ENCODE data around the gene MYOCD.

MYOCD gene

GRCh38 chr17:12736526-12736925 lies 70.8 kb downstream of the MYOCD start:
- DNase-seq (ENCODE audit: low read depth, low spot score): no peak
- Histone ChIP-seq H3K27me3 (ENCODE audit: insufficient read depth, insufficient read length) (no peaks in the 10 kb centered on the region), H3K36me3 (ENCODE audit: insufficient read depth, insufficient read length, low read length) (peaks cover 5% of the 10 kb centered on the region), H3K9me3 (ENCODE audit: insufficient read depth, low read length) (no peaks in the 10 kb centered on the region), H3K4me1 (ENCODE audit: insufficient read depth, insufficient read length) (peaks cover 2% of the 10 kb centered on the region), H3K4me3 (ENCODE audit: insufficient read length, low read depth) (no peak overlapping the region), H3K9ac (ENCODE audit: insufficient read length, low read depth) (no peak overlapping the region)
- no peak for TF ChIP-seq SUZ12 (IDR thresholded peaks at IDR 0.05; ENCODE audit: extremely low read depth, insufficient read depth, insufficient read length)
- no peak for TF ChIP-seq YY1 (IDR thresholded peaks at IDR 0.05; ENCODE audit: insufficient read depth, insufficient read length)
- no peak for TF ChIP-seq ZNF274 (IDR thresholded peaks at IDR 0.05; ENCODE audit: low read depth, low read length)

- H3K36me3 ChIP-seq (ENCODE audit: insufficient read depth, insufficient read length, low read length): peaks cover 5% of the 10 kb centered on the region
- no peak overlapping the region for H3K4me3 ChIP-seq (ENCODE audit: insufficient read length, low read depth)
- H3K4me1 ChIP-seq (ENCODE audit: insufficient read depth, insufficient read length): peaks cover 2% of the 10 kb centered on the region
- H3K9ac ChIP-seq (ENCODE audit: insufficient read length, low read depth): no peak overlapping the region
- DNase-seq (ENCODE audit: low read depth, low spot score): no peak
- H3K9me3 ChIP-seq (ENCODE audit: insufficient read depth, low read length): no peaks in the 10 kb centered on the region
- no peak for TF ChIP-seq YY1 (IDR thresholded peaks at IDR 0.05; ENCODE audit: insufficient read depth, insufficient read length)
- no peak for TF ChIP-seq ZNF274 (IDR thresholded peaks at IDR 0.05; ENCODE audit: low read depth, low read length)
- TF ChIP-seq SUZ12 (IDR thresholded peaks at IDR 0.05; ENCODE audit: extremely low read depth, insufficient read depth, insufficient read length): no peak
- no peaks in the 10 kb centered on the region for H3K27me3 ChIP-seq (ENCODE audit: insufficient read depth, insufficient read length)
Measured at GRCh38 chr17:12737740-12738469, 72.2 kb downstream of the MYOCD start.

- H3K4me1 ChIP-seq (ENCODE audit: insufficient read depth, insufficient read length): peaks cover 2% of the 10 kb centered on the region
- no peaks in the 10 kb centered on the region for H3K9me3 ChIP-seq (ENCODE audit: insufficient read depth, low read length)
- H3K9ac ChIP-seq (ENCODE audit: insufficient read length, low read depth): no peak overlapping the region
- no peaks in the 10 kb centered on the region for H3K27me3 ChIP-seq (ENCODE audit: insufficient read depth, insufficient read length)
- TF ChIP-seq YY1 (IDR thresholded peaks at IDR 0.05; ENCODE audit: insufficient read depth, insufficient read length) (no peak), ZNF274 (IDR thresholded peaks at IDR 0.05; ENCODE audit: low read depth, low read length) (no peak)
- no peak for DNase-seq (ENCODE audit: low read depth, low spot score)
- H3K36me3 ChIP-seq (ENCODE audit: insufficient read depth, insufficient read length, low read length): peaks cover 5% of the 10 kb centered on the region
- H3K4me3 ChIP-seq (ENCODE audit: insufficient read length, low read depth): no peak overlapping the region
Measured at GRCh38 chr17:12738624-12739023, 72.9 kb downstream of the MYOCD start.

GRCh38 chr17:12739500-12739899 lies 73.8 kb downstream of the MYOCD start:
- peaks cover 5% of the 10 kb centered on the region for H3K36me3 ChIP-seq (ENCODE audit: insufficient read depth, insufficient read length, low read length)
- no peaks in the 10 kb centered on the region for H3K27me3 ChIP-seq (ENCODE audit: insufficient read depth, insufficient read length)
- TF ChIP-seq YY1 (IDR thresholded peaks at IDR 0.05; ENCODE audit: insufficient read depth, insufficient read length) (no peak), ZNF274 (IDR thresholded peaks at IDR 0.05; ENCODE audit: low read depth, low read length) (no peak), SUZ12 (IDR thresholded peaks at IDR 0.05; ENCODE audit: extremely low read depth, insufficient read depth, insufficient read length) (no peak)
- peaks cover 2% of the 10 kb centered on the region for H3K4me1 ChIP-seq (ENCODE audit: insufficient read depth, insufficient read length)
- no peak overlapping the region for H3K9ac ChIP-seq (ENCODE audit: insufficient read length, low read depth)
- no peak for DNase-seq (ENCODE audit: low read depth, low spot score)
- H3K9me3 ChIP-seq (ENCODE audit: insufficient read depth, low read length): no peaks in the 10 kb centered on the region
- no peak overlapping the region for H3K4me3 ChIP-seq (ENCODE audit: insufficient read length, low read depth)

GRCh38 chr17:12743046-12743445 lies 77.4 kb downstream of the MYOCD start:
- no peak overlapping the region for H3K4me3 ChIP-seq (ENCODE audit: insufficient read length, low read depth)
- H3K9me3 ChIP-seq (ENCODE audit: insufficient read depth, low read length): no peaks in the 10 kb centered on the region
- peaks cover 2% of the 10 kb centered on the region for H3K4me1 ChIP-seq (ENCODE audit: insufficient read depth, insufficient read length)
- no peak overlapping the region for H3K9ac ChIP-seq (ENCODE audit: insufficient read length, low read depth)
- H3K27me3 ChIP-seq (ENCODE audit: insufficient read depth, insufficient read length): no peaks in the 10 kb centered on the region
- no peak for TF ChIP-seq ZNF274 (IDR thresholded peaks at IDR 0.05; ENCODE audit: low read depth, low read length)
- TF ChIP-seq YY1 (IDR thresholded peaks at IDR 0.05; ENCODE audit: insufficient read depth, insufficient read length): no peak
- TF ChIP-seq SUZ12 (IDR thresholded peaks at IDR 0.05; ENCODE audit: extremely low read depth, insufficient read depth, insufficient read length): no peak
- no peak for DNase-seq (ENCODE audit: low read depth, low spot score)
- H3K36me3 ChIP-seq (ENCODE audit: insufficient read depth, insufficient read length, low read length): peaks cover 5% of the 10 kb centered on the region

- H3K9ac ChIP-seq (ENCODE audit: insufficient read length, low read depth): no peak overlapping the region
- DNase-seq (ENCODE audit: low read depth, low spot score): no peak
- no peak for TF ChIP-seq YY1 (IDR thresholded peaks at IDR 0.05; ENCODE audit: insufficient read depth, insufficient read length)
- no peak for TF ChIP-seq SUZ12 (IDR thresholded peaks at IDR 0.05; ENCODE audit: extremely low read depth, insufficient read depth, insufficient read length)
- H3K27me3 ChIP-seq (ENCODE audit: insufficient read depth, insufficient read length): no peaks in the 10 kb centered on the region
- peaks cover under 1% of the 10 kb centered on the region for H3K36me3 ChIP-seq (ENCODE audit: insufficient read depth, insufficient read length, low read length)
- H3K9me3 ChIP-seq (ENCODE audit: insufficient read depth, low read length): no peaks in the 10 kb centered on the region
- no peak overlapping the region for H3K4me3 ChIP-seq (ENCODE audit: insufficient read length, low read depth)
- H3K4me1 ChIP-seq (ENCODE audit: insufficient read depth, insufficient read length): no peaks in the 10 kb centered on the region
Measured at GRCh38 chr17:12744298-12744697, 78.6 kb downstream of the MYOCD start.

- Histone ChIP-seq H3K36me3 (ENCODE audit: insufficient read depth, insufficient read length, low read length) (no peaks in the 10 kb centered on the region), H3K9ac (ENCODE audit: insufficient read length, low read depth) (no peak overlapping the region), H3K9me3 (ENCODE audit: insufficient read depth, low read length) (no peaks in the 10 kb centered on the region), H3K4me1 (ENCODE audit: insufficient read depth, insufficient read length) (no peaks in the 10 kb centered on the region), H3K4me3 (ENCODE audit: insufficient read length, low read depth) (no peak overlapping the region), H3K27me3 (ENCODE audit: insufficient read depth, insufficient read length) (no peaks in the 10 kb centered on the region)
- DNase-seq (ENCODE audit: low read depth, low spot score): no peak
- TF ChIP-seq ZNF274 (IDR thresholded peaks at IDR 0.05; ENCODE audit: low read depth, low read length) (no peak), SUZ12 (IDR thresholded peaks at IDR 0.05; ENCODE audit: extremely low read depth, insufficient read depth, insufficient read length) (no peak), YY1 (IDR thresholded peaks at IDR 0.05; ENCODE audit: insufficient read depth, insufficient read length) (no peak)
Measured at GRCh38 chr17:12744786-12745185, 79.1 kb downstream of the MYOCD start.
